ENCODE results near the gene MS4A2.
"Not testable (repeated sequence)": the region's sequence is repeated elsewhere in the genome, so short reads cannot be mapped to it uniquely, and the experiment has no call there.

The MS4A2 gene

GRCh38 chr11:60078745-60079144 lies 9.7 kb upstream of the MS4A2 start:
- in situ Hi-C loops (cut with HindIII; ENCODE audit: low pct_unique_long_range_greater_than_20kb, low sequenced_read_pairs) = no loop called here
- no peak for TF ChIP-seq JUND (IDR thresholded peaks at IDR 0.05; ENCODE audit: low read depth)
- DNase-seq (ENCODE audit: low read depth in 1 of 2, low spot score in 1 of 2) = no peak

- no peak for TF ChIP-seq JUND (IDR thresholded peaks at IDR 0.05; ENCODE audit: low read depth)
- in situ Hi-C loops (cut with HindIII; ENCODE audit: low pct_unique_long_range_greater_than_20kb, low sequenced_read_pairs) = no loop called here
- no peak for DNase-seq (ENCODE audit: low read depth in 1 of 2, low spot score in 1 of 2)
Observed at GRCh38 chr11:60080535-60080934, 7.9 kb upstream of the MS4A2 start.

- DNase-seq (ENCODE audit: low read depth in 1 of 2, low spot score in 1 of 2) = peak in 1 of 2 experiments; percentile 84
- no peak for TF ChIP-seq JUND (IDR thresholded peaks at IDR 0.05; ENCODE audit: low read depth)
- in situ Hi-C loops (cut with HindIII; ENCODE audit: low pct_unique_long_range_greater_than_20kb, low sequenced_read_pairs) = no loop called here
Observed at GRCh38 chr11:60084631-60085273, 3.7 kb upstream of the MS4A2 start.

- no peak for TF ChIP-seq JUND (IDR thresholded peaks at IDR 0.05; ENCODE audit: low read depth)
- DNase-seq (ENCODE audit: low read depth in 1 of 2, low spot score in 1 of 2) = no peak
- in situ Hi-C loops (cut with HindIII; ENCODE audit: low pct_unique_long_range_greater_than_20kb, low sequenced_read_pairs) = no loop called here
Observed at GRCh38 chr11:60085909-60086308, 2.6 kb upstream of the MS4A2 start.

- no peak for DNase-seq (ENCODE audit: low read depth in 1 of 2, low spot score in 1 of 2)
- in situ Hi-C loops (cut with HindIII; ENCODE audit: low pct_unique_long_range_greater_than_20kb, low sequenced_read_pairs) = no loop called here
- TF ChIP-seq JUND (IDR thresholded peaks at IDR 0.05; ENCODE audit: low read depth) = no peak
Observed at GRCh38 chr11:60087239-60087638, 1.2 kb upstream of the MS4A2 start.

GRCh38 chr11:60095477-60096120 lies 7.1 kb downstream of the MS4A2 start:
- in situ Hi-C loops (cut with HindIII; ENCODE audit: low pct_unique_long_range_greater_than_20kb, low sequenced_read_pairs) = no loop called here
- TF ChIP-seq JUND (IDR thresholded peaks at IDR 0.05; ENCODE audit: low read depth) = no peak
- DNase-seq (ENCODE audit: low read depth in 1 of 2, low spot score in 1 of 2) = no peak

- no peak for DNase-seq (ENCODE audit: low read depth in 1 of 2, low spot score in 1 of 2)
- no peak for TF ChIP-seq JUND (IDR thresholded peaks at IDR 0.05; ENCODE audit: low read depth)
- in situ Hi-C loops (cut with HindIII; ENCODE audit: low pct_unique_long_range_greater_than_20kb, low sequenced_read_pairs) = no loop called here
Observed at GRCh38 chr11:60097189-60097588, 8.7 kb downstream of the MS4A2 start.

- DNase-seq (ENCODE audit: low read depth in 1 of 2, low spot score in 1 of 2) = peak in 1 of 2 experiments; percentile 20
- in situ Hi-C loops (cut with HindIII; ENCODE audit: low pct_unique_long_range_greater_than_20kb, low sequenced_read_pairs) = no loop called here
- TF ChIP-seq JUND (IDR thresholded peaks at IDR 0.05; ENCODE audit: low read depth) = no peak
Observed at GRCh38 chr11:60098508-60098907, 10.0 kb downstream of the MS4A2 start.

GRCh38 chr11:60100516-60100915 lies 12.1 kb downstream of the MS4A2 start:
- no peak for DNase-seq (ENCODE audit: low read depth in 1 of 2, low spot score in 1 of 2)
- in situ Hi-C loops (cut with HindIII; ENCODE audit: low pct_unique_long_range_greater_than_20kb, low sequenced_read_pairs) = no loop called here
- TF ChIP-seq JUND (IDR thresholded peaks at IDR 0.05; ENCODE audit: low read depth) = no peak

GRCh38 chr11:60101368-60101767 lies 12.9 kb downstream of the MS4A2 start:
- in situ Hi-C loops (cut with HindIII; ENCODE audit: low pct_unique_long_range_greater_than_20kb, low sequenced_read_pairs); DNase-seq (ENCODE audit: low read depth in 1 of 2, low spot score in 1 of 2): not testable (repeated sequence)

GRCh38 chr11:60104471-60105115 lies 16.1 kb downstream of the MS4A2 start:
- DNase-seq (ENCODE audit: low read depth in 1 of 2, low spot score in 1 of 2); in situ Hi-C loops (cut with HindIII; ENCODE audit: low pct_unique_long_range_greater_than_20kb, low sequenced_read_pairs): not testable (repeated sequence)

GRCh38 chr11:60108631-60109030 lies 20.2 kb downstream of the MS4A2 start:
- DNase-seq (ENCODE audit: low read depth in 1 of 2, low spot score in 1 of 2); in situ Hi-C loops (cut with HindIII; ENCODE audit: low pct_unique_long_range_greater_than_20kb, low sequenced_read_pairs): not testable (repeated sequence)

- TF ChIP-seq JUND (IDR thresholded peaks at IDR 0.05; ENCODE audit: low read depth) = no peak
- in situ Hi-C loops (cut with HindIII; ENCODE audit: low pct_unique_long_range_greater_than_20kb, low sequenced_read_pairs) = no loop called here
- DNase-seq (ENCODE audit: low read depth in 1 of 2, low spot score in 1 of 2) = no peak
Observed at GRCh38 chr11:60111793-60112192, 23.3 kb downstream of the MS4A2 start.

All from T47D (cell line).